ENCODE data around the gene LIMS2.
A peak's percentile ranks its signal among the peaks of the same experiment; 100 is the strongest.

The LIMS2 gene

DNA sequence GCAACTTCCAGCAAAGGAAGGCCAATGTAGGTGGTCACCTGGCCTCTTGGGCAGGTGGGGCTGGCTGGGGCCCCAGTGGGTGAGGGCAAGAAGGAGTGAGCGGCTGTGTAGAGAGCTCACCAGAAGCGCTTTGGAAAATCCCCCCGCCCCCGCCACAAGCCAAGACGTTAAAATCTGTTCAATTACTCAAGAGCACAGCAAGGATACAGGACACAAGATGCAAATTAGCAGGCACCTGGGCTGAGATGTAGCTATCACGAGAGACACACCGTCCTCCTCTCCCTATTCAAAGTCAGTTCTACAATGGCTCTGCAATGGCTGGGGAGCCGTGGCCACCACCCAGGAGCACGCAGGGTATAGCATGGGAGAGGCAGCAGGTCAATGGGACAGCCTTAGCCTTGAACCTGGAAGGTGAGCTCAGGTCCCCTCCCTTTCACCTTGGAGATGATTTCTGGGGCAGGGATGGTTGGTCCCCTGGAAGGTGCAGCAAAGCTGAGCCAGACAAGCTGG, 67.9 kb downstream of the LIMS2 start:
- Histone ChIP-seq H3K4me1 (ENCODE audit: control insufficient read depth, insufficient read depth, low read length) (peaks cover 4% of the 10 kb centered on the region), H3K4me2 (ENCODE audit: low read length) (no peak overlapping the region), H3K9ac (ENCODE audit: low read depth, low read length) (no peak overlapping the region), H3K27me3 (ENCODE audit: control insufficient read depth, insufficient read depth, low read length) (no peaks in the 10 kb centered on the region), H3K9me3 (replicated peaks; ENCODE audit: low read length) (peaks cover 8% of the 10 kb centered on the region), H3K4me3 (ENCODE audit: low read length) (no peak overlapping the region), H3K36me3 (ENCODE audit: insufficient read depth, low read length) (peaks cover 24% of the 10 kb centered on the region)

DNA sequence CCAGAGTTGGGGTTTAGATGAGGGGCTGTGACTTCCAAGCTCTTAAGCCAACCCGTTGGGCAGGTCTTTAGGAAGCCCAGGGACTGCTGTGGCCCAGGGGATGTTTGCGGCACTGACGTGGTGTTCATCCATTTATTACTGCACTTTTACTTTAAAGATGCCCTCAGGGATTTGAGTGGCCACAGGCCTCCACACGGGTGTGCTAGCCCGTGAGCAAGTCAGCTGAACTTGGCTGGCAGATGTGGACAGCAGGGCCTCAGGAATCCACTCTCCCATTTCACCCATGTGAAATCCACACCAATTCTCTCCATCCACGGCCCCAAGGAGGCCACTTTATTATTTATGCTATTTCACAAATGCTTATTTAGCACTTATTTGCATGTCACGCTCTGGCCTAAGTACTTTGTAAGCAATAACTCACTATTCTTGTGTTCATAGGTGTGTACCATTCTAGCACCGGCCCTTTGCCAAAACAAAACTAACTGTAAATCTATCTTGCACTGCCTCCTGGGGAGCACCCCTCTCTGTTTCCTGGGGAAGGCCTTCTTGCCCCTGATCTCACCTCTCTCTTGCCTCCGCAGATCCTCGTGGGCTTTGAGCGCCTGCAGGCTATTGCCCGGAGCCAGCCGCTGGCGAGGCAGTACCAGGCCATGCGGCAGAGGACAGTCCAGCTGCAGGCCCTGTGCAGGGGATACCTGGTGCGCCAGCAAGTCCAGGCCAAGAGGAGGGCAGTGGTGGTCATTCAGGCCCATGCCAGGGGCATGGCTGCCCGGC, 68.5 kb downstream of the LIMS2 start:
- Histone ChIP-seq H3K9me3 (replicated peaks; ENCODE audit: low read length) (peaks cover 13% of the 10 kb centered on the region), H3K4me2 (ENCODE audit: low read length) (no peak overlapping the region), H3K4me1 (ENCODE audit: control insufficient read depth, insufficient read depth, low read length) (peaks cover 4% of the 10 kb centered on the region), H3K9ac (ENCODE audit: low read depth, low read length) (no peak overlapping the region), H3K36me3 (ENCODE audit: insufficient read depth, low read length) (peaks cover 20% of the 10 kb centered on the region), H3K27me3 (ENCODE audit: control insufficient read depth, insufficient read depth, low read length) (no peaks in the 10 kb centered on the region), H3K4me3 (ENCODE audit: low read length) (no peak overlapping the region)

DNA sequence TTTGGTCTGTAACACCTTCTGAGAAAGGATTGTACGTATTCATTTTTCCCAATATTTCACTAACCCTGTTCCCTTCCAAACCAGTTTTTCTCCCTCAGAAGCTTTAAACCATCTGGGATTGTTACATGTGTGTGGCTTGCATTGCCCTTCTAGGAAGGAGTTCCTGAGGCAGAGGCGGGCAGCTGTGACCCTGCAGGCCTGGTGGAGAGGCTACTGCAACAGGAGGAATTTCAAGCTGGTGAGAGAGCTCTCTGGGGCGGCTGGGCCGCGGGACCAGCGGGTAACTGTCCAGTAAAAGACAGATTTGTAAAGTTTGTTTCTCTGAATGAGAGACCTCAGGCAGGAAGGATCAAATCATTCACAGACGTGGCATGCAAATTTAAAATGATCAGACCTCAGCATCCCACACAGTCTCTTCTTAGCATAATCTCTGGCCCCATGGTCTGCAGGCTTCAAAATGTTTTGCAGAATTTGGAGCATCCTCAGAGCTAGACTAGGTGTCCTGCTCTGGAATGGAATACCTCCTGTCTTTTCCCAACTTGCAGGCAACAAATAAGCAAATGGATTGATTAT, 69.6 kb downstream of the LIMS2 start:
- Histone ChIP-seq H3K4me3 (ENCODE audit: low read length) (no peak overlapping the region), H3K27me3 (ENCODE audit: control insufficient read depth, insufficient read depth, low read length) (no peaks in the 10 kb centered on the region), H3K36me3 (ENCODE audit: insufficient read depth, low read length) (peaks cover 18% of the 10 kb centered on the region), H3K9me3 (replicated peaks; ENCODE audit: low read length) (peaks cover 15% of the 10 kb centered on the region), H3K9ac (ENCODE audit: low read depth, low read length) (no peak overlapping the region), H3K4me2 (ENCODE audit: low read length) (no peak overlapping the region), H3K4me1 (ENCODE audit: control insufficient read depth, insufficient read depth, low read length) (peaks cover 4% of the 10 kb centered on the region)

DNA sequence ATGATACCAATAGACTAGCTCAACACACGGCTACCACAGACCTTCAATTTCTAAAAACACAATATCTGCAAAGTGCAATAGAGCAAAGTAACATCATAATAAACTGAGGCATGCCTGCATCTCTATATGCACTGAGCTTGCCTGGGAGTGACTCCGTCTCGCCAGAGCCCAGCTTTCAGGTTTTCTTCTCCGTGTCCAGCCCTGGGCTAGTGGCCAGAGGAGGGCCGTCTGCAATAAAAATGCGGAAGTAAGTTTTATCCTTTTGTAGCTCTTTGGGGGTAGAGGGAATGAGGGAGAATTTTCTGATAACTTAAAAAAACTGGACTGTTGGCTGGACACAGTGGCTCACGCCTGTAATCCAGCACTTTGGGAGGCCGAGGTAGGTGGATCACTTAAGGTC, 70.3 kb downstream of the LIMS2 start:
- H3K4me2 ChIP-seq (ENCODE audit: low read length) = no peak overlapping the region
- H3K9me3 ChIP-seq (replicated peaks; ENCODE audit: low read length) = peaks cover 15% of the 10 kb centered on the region
- peaks cover 4% of the 10 kb centered on the region for H3K4me1 ChIP-seq (ENCODE audit: control insufficient read depth, insufficient read depth, low read length)
- no peak overlapping the region for H3K4me3 ChIP-seq (ENCODE audit: low read length)
- no peaks in the 10 kb centered on the region for H3K27me3 ChIP-seq (ENCODE audit: control insufficient read depth, insufficient read depth, low read length)
- no peak overlapping the region for H3K9ac ChIP-seq (ENCODE audit: low read depth, low read length)
- peaks cover 13% of the 10 kb centered on the region for H3K36me3 ChIP-seq (ENCODE audit: insufficient read depth, low read length)

DNA sequence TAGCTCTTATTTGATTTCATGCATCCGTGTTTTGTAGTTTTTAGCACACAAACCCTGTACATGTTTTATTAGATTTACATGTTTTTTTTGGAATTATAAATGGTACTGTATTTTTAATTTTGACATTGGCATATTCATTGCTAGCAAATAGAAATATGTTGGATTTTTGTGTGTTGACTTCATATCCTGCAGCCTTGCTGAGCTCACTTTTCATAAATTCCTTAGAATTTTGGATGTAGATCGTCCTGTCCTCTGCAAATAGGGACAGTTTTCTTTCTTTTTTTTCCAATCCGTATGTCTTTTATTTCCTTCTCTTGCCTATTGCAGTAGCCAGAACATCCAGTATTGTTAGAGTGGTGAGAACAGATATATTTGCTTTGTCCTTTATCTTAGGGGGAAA, 76.1 kb downstream of the LIMS2 start:
- Histone ChIP-seq H3K4me1 (ENCODE audit: control insufficient read depth, insufficient read depth, low read length) (peaks cover 31% of the 10 kb centered on the region), H3K9me3 (replicated peaks; ENCODE audit: low read length) (peaks cover 20% of the 10 kb centered on the region), H3K9ac (ENCODE audit: low read depth, low read length) (peak overlapping the region; percentile 52), H3K36me3 (ENCODE audit: insufficient read depth, low read length) (peaks cover 6% of the 10 kb centered on the region), H3K27me3 (ENCODE audit: control insufficient read depth, insufficient read depth, low read length) (no peaks in the 10 kb centered on the region), H3K4me2 (ENCODE audit: low read length) (peak overlapping the region; percentile 45), H3K4me3 (ENCODE audit: low read length) (peak overlapping the region; percentile 31)

DNA sequence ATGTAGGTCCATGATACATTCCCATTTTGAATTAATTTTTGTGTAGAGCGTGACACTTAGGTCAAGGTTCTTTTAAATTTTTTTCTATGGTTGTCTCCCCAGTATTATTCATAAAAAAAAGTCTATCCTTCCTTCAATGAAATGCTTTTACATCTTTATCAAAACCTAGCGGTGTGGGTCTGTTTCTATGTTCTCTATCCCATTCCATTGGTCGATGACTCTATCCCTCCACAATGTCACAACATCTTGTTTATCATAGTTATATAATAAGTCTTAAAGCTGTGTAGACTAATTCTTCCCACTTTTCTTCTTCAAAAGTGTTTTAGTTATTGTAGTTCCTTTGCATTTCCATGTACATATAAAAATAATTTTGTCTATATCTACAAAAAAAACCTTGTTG, 76.6 kb downstream of the LIMS2 start:
- Histone ChIP-seq H3K27me3 (ENCODE audit: control insufficient read depth, insufficient read depth, low read length) (no peaks in the 10 kb centered on the region), H3K4me3 (ENCODE audit: low read length) (peak overlapping the region; percentile 5), H3K4me1 (ENCODE audit: control insufficient read depth, insufficient read depth, low read length) (peaks cover 36% of the 10 kb centered on the region), H3K9ac (ENCODE audit: low read depth, low read length) (peak overlapping the region; percentile 52), H3K4me2 (ENCODE audit: low read length) (peak overlapping the region; percentile 45), H3K9me3 (replicated peaks; ENCODE audit: low read length) (peaks cover 20% of the 10 kb centered on the region), H3K36me3 (ENCODE audit: insufficient read depth, low read length) (peaks cover 6% of the 10 kb centered on the region)

DNA sequence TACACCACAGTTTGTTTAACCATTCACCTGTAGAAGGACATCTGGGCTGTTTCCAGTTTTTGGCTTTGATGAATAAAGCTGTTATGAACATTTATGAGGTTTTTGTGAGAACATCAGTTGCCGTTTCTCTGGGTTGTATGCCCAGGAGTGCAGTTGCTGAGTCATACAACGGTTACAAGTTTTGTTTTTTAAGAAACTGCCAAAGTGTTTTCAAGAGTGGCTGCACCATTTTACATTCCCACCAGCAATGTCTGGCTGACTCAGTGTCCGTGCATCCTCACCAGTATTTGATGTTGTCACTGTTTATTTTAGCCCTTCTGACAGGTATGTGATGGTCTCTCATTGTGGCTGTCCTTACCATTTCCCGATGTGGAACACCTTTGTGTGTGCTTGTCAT, 77.3 kb downstream of the LIMS2 start:
- peak overlapping the region; percentile 28 for H3K9ac ChIP-seq (ENCODE audit: low read depth, low read length)
- peaks cover 14% of the 10 kb centered on the region for H3K9me3 ChIP-seq (replicated peaks; ENCODE audit: low read length)
- H3K4me3 ChIP-seq (ENCODE audit: low read length) = peak overlapping the region; percentile 26
- H3K27me3 ChIP-seq (ENCODE audit: control insufficient read depth, insufficient read depth, low read length) = no peaks in the 10 kb centered on the region
- peaks cover 39% of the 10 kb centered on the region for H3K4me1 ChIP-seq (ENCODE audit: control insufficient read depth, insufficient read depth, low read length)
- peak overlapping the region; percentile 45 for H3K4me2 ChIP-seq (ENCODE audit: low read length)
- H3K36me3 ChIP-seq (ENCODE audit: insufficient read depth, low read length) = peaks cover 6% of the 10 kb centered on the region

DNA sequence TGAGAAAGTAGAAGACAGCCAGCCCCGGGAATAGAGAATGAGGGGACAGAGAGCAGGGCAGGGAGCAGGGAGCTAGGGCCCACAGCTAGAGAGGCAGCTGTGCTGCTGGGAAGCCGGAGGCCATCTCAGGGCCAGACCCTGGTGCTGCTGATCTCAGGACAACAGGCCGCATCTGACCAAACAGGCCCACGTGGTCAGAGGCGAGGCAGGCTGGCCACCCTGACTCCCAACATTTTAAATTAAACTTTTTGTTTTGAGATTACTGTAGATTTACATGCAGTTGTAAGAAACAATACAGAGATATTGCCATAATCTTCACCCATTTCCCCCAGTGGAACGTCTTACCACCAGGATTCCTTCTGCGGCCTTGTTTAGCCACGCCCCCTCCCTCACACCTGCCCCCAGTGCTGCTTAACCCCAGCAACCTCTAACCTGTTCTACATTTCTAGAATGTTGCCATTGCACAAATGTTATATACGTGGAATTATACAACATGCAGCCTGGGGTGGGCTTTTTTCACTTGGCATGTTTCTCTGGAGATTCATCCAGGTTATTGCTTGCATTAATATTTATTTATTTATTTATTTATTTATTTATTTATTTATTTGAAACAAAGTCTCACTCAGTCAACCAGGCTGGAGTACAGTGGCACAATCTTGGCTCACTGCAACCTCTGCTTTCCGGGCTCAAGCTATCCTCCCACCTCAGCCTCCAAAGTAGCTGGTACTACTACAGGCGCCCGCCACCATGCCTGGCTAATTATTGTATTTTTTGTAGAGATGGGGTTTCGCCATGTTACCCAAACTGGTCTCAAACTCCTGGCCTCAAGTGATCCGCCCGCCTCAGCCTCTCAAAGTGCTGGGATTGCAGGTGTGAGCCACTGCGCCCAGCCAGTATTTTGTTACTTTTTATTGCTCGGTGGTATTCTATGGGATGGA, 78.0 kb downstream of the LIMS2 start:
- H3K4me2 ChIP-seq (ENCODE audit: low read length) = no peak overlapping the region
- no peak overlapping the region for H3K9ac ChIP-seq (ENCODE audit: low read depth, low read length)
- peaks cover 6% of the 10 kb centered on the region for H3K36me3 ChIP-seq (ENCODE audit: insufficient read depth, low read length)

DNA sequence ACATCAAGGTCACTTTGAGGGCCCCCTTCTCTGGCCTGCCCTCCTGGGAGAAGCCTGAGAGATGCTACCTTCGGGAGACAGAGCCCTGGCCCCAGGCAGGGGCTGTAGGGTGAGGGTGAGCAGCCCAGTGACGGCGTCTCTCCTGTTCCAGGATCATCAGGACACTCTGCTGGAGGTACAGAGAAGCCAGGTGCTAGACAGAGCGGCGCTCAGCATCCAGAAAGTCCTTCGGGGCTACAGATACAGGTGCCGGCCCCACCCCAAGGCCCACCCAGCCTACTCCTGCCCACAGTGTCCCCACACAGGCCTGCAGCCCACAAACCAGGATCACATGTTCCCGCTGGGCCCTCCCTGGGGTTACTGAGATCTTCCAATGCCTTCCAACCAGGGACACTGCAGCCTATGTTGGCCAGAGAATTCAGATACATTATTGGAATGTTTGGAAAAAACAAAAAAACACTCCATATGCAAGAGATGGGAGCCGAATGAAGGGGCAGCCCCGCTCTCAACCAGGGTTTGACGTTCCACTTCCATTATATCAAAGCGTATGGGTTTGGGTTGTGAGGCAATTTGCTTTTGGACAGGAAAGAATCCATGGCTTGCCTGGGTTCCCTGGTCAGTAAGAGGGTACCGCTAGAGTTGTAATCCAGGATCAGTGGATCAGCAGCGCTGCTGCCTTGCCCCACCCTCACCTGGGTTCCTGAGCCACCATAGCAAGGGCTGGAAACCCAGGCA, 78.9 kb downstream of the LIMS2 start:
- peaks cover 45% of the 10 kb centered on the region for H3K4me1 ChIP-seq (ENCODE audit: control insufficient read depth, insufficient read depth, low read length)
- H3K9ac ChIP-seq (ENCODE audit: low read depth, low read length) = no peak overlapping the region
- no peak overlapping the region for H3K4me3 ChIP-seq (ENCODE audit: low read length)
- H3K36me3 ChIP-seq (ENCODE audit: insufficient read depth, low read length) = peaks cover 6% of the 10 kb centered on the region
- H3K27me3 ChIP-seq (ENCODE audit: control insufficient read depth, insufficient read depth, low read length) = no peaks in the 10 kb centered on the region
- H3K9me3 ChIP-seq (replicated peaks; ENCODE audit: low read length) = peaks cover 4% of the 10 kb centered on the region
- H3K4me2 ChIP-seq (ENCODE audit: low read length) = no peak overlapping the region

More for the DNA sequence above, 78.0 kb downstream of the LIMS2 start:
- peaks cover 39% of the 10 kb centered on the region for H3K4me1 ChIP-seq (ENCODE audit: control insufficient read depth, insufficient read depth, low read length)
- no peaks in the 10 kb centered on the region for H3K27me3 ChIP-seq (ENCODE audit: control insufficient read depth, insufficient read depth, low read length)
- H3K9me3 ChIP-seq (replicated peaks; ENCODE audit: low read length) = peaks cover 11% of the 10 kb centered on the region
- H3K4me3 ChIP-seq (ENCODE audit: low read length) = no peak overlapping the region

DNA sequence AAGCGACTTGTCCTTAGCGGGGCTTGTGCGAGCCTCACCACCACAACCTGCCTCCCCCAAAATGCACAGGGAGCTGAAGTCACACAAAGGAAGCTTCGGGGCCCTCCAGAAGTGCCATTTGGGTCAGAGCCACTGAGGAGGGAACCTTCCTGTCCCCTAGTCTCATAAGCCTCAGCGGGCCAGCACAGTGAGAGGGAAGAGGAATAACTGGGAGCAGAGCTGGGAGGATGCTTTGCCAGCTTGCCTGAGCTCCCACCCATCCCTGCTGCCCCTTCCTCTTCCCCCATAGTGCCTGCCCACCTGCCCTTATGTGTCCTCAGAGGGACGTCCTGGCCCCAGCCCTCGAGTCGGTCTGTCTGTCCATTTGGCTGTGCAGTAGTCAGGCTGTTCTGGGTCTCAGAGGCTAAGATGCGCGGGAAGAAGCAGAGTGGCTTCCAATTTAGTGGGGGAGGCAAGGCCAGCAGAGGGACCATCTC, 81.2 kb downstream of the LIMS2 start:
- H3K27me3 ChIP-seq (ENCODE audit: control insufficient read depth, insufficient read depth, low read length) = no peaks in the 10 kb centered on the region
- peak overlapping the region; percentile 77 for H3K4me3 ChIP-seq (ENCODE audit: low read length)
- no peaks in the 10 kb centered on the region for H3K9me3 ChIP-seq (replicated peaks; ENCODE audit: low read length)
- H3K36me3 ChIP-seq (ENCODE audit: insufficient read depth, low read length) = peaks cover 6% of the 10 kb centered on the region
- H3K9ac ChIP-seq (ENCODE audit: low read depth, low read length) = peak overlapping the region; percentile 92
- H3K4me2 ChIP-seq (ENCODE audit: low read length) = peak overlapping the region; percentile 87
- peaks cover 38% of the 10 kb centered on the region for H3K4me1 ChIP-seq (ENCODE audit: control insufficient read depth, insufficient read depth, low read length)
